Measurements from ENCODE around the gene HPSE2.

HPSE2 gene

GRCh38 chr10:98422182-98422581, 813.5 kb downstream of the HPSE2 start:
- DNase-seq: no peak

DNA sequence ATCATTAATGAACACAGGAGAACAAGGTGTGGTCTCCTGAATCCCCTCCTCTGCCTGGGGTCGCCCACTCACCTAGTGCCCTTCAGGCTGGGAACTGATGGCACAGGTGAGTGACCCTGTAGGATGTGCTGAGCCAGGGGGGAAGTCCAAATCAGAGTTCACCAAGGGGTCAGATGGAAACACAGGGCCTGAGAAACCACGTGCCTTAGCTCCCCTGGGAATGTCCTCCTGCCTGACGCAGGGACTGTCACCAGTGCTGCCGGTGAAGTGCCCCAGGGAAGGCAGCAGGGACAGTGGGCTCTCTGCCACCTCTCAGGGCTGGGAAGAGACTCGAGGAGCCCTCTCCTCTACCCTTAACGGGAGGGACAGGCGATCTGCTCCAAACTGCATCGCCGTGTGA, 814.9 kb downstream of the HPSE2 start:
- DNase-seq: no peak

- DNase-seq: no peak
Observed at GRCh38 chr10:98419469-98420261, 816.0 kb downstream of the HPSE2 start.

GRCh38 chr10:98418665-98419468, 816.8 kb downstream of the HPSE2 start:
- DNase-seq: no peak

GRCh38 chr10:98417973-98418664, 817.5 kb downstream of the HPSE2 start:
- DNase-seq: no peak

GRCh38 chr10:98417481-98417959, 818.1 kb downstream of the HPSE2 start:
- DNase-seq: no peak

DNA sequence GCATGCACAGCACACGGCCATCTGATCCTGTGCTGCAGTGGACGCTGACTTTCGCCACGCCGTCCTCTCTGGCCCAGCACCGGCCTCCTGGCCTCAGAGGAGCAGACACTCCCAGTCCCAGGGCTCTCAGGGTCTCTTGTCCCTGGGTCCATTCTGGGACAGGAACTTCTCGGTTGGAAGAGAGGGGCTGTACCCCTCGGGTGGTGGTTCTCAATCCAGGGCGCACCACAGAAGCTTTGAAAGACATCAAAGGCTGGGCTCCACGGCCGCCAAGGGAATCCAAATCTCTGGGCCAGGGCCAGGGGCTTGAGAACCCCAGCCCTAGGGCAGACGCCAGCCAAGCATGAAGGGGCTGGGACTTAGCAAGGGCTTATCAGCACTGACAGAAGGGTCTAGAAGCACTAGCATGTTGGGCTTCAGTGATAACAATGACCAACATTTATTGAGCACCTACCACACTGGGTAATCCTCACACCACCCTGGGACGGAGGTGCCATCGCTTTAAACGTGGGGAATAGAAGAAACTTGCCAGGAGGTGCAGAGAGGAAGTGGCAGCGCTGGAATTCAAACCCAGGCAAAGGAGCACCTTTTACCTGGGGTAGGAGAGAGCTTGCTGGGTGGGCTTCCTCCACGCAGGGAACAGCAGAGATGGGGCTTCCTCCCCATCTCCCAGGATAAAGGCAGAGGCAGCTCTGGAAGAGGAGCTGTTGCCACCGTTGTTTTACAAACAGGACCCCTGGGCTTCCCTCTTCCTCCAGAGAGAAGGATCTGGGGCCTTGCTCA, 818.9 kb downstream of the HPSE2 start:
- DNase-seq: no peak

GRCh38 chr10:98415731-98416119, 819.9 kb downstream of the HPSE2 start:
- no peak for DNase-seq

GRCh38 chr10:98414932-98415730, 820.5 kb downstream of the HPSE2 start, which contains the start of gene PYROXD2:
Gene PYROXD2, minus strand, starts transcription at chr10:98415182. Its CDS starts 47 bp downstream, at chr10:98415135.
- DNase-seq: peak; percentile 93

GRCh38 chr10:98414578-98414931, 821.1 kb downstream of the HPSE2 start:
- DNase-seq: no peak

GRCh38 chr10:98411768-98412167, 823.9 kb downstream of the HPSE2 start:
- DNase-seq: no peak

- DNase-seq: no peak
Observed at GRCh38 chr10:98411166-98411565, 824.5 kb downstream of the HPSE2 start.

DNA sequence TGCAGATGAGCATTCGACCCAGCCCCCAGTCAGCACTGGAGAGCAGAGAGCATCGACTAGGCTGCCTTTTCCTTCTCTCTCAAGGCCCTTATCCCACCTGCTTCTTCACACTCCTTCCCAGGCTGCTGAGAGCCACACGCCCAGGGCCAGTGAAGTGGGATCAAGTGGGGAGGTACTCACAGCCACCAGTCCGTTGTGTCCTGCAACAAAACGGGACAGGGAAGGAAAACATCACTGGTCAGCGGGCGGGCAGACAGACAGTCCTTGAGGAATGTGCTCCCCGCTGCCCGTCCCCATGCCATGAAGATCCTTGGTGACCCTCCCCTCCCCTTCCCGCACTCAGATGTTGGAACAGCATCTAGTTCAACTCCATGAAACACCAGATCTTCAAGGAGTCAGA, 824.9 kb downstream of the HPSE2 start:
- no peak for DNase-seq

DNA sequence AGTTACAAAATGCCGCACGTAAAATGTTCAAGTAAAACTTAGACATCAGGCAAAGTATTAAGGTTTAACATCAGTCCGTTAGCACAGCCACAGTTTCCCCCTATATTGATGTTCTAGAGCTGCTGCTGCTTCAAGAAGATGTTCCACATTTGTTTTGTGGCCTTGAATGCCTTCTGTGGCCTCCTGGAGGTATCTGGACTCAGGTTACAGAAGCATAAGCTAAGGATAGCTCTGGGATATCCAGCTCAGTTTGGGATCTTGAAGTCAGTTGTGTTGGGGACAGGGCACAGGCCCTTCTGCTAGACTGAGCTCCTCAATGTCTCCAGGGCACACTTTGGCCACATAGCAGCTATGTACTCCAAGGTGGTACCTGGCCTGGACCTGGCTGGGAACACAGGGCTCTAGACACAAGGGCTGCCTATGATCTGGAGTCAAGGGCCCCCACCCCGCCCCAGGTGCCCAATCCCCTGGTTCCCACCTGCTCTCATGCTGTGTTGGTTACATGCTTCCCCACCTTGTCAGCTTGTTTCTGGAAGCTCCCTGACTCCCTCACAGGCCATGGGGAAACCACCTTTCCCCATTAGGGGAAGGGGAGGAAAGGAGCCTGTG, 825.4 kb downstream of the HPSE2 start:
- no peak for DNase-seq

DNA sequence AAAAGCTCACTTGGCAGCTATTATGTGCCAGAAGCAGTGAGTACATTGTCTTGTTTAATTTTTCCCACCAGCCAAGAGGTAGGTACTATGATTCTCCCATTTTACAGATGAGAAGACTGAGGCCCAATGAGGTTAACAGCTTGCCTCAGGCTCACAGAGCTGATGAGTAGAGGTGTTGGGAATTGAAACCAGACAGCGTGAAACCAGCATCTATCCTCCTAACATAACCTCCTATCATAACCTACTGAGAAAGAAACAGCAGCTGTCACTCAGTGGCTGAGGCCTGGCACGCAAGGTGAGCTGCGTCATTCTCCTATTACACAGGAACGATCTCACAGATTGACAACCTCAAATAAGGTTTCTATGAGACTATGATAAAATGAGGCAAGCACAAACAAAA, 826.9 kb downstream of the HPSE2 start:
- DNase-seq: no peak

- DNase-seq: no peak
Observed at GRCh38 chr10:98407744-98408241, 827.9 kb downstream of the HPSE2 start.

Measured in 8988T (cell line).